ENCODE measurements around the gene CD19.
"Not testable (repeated sequence)": the region's sequence is repeated elsewhere in the genome, so short reads cannot be mapped to it uniquely, and the experiment has no call there.

Gene CD19

GRCh38 chr16:28931801-28932225 lies at the start of gene CD19:
Gene CD19 (plus strand): TSS chr16:28931971. CDS start chr16:28932001, 30 bp downstream.
- no peak for DNase-seq (ENCODE audit: low read depth)

GRCh38 chr16:28882551-28883160 lies 49.1 kb upstream of the CD19 start:
- DNase-seq (ENCODE audit: low read depth), result no peak

GRCh38 chr16:28883221-28883996 lies 48.4 kb upstream of the CD19 start:
- DNase-seq (ENCODE audit: low read depth), result no peak

- DNase-seq (ENCODE audit: low read depth), result no peak
Observed at GRCh38 chr16:28884045-28884444, 47.7 kb upstream of the CD19 start.

GRCh38 chr16:28886945-28887344 lies 44.8 kb upstream of the CD19 start:
- DNase-seq (ENCODE audit: low read depth), result no peak

GRCh38 chr16:28890355-28890754 lies 41.4 kb upstream of the CD19 start:
- not testable (repeated sequence) for DNase-seq (ENCODE audit: low read depth)

- no peak for DNase-seq (ENCODE audit: low read depth)
Observed at GRCh38 chr16:28891964-28892890, 39.5 kb upstream of the CD19 start.

GRCh38 chr16:28893291-28893690 lies 38.5 kb upstream of the CD19 start:
- no peak for DNase-seq (ENCODE audit: low read depth)

- no peak for DNase-seq (ENCODE audit: low read depth)
Observed at GRCh38 chr16:28895609-28896008, 36.2 kb upstream of the CD19 start.

GRCh38 chr16:28897826-28898225 lies 33.9 kb upstream of the CD19 start:
- no peak for DNase-seq (ENCODE audit: low read depth)

- no peak for DNase-seq (ENCODE audit: low read depth)
Observed at GRCh38 chr16:28898266-28898665, 33.5 kb upstream of the CD19 start.

- no peak for DNase-seq (ENCODE audit: low read depth)
Observed at GRCh38 chr16:28898942-28899341, 32.8 kb upstream of the CD19 start.

- DNase-seq (ENCODE audit: low read depth), result no peak
Observed at GRCh38 chr16:28899882-28900590, 31.7 kb upstream of the CD19 start.

- no peak for DNase-seq (ENCODE audit: low read depth)
Observed at GRCh38 chr16:28900601-28901000, 31.2 kb upstream of the CD19 start.

- no peak for DNase-seq (ENCODE audit: low read depth)
Observed at GRCh38 chr16:28901862-28902261, 29.9 kb upstream of the CD19 start.

- no peak for DNase-seq (ENCODE audit: low read depth)
Observed at GRCh38 chr16:28902909-28903308, 28.9 kb upstream of the CD19 start.

GRCh38 chr16:28903344-28904042 lies 28.3 kb upstream of the CD19 start:
- DNase-seq (ENCODE audit: low read depth), result no peak

GRCh38 chr16:28904363-28904762 lies 27.4 kb upstream of the CD19 start:
- DNase-seq (ENCODE audit: low read depth), result no peak

GRCh38 chr16:28904828-28905227 lies 26.9 kb upstream of the CD19 start:
- no peak for DNase-seq (ENCODE audit: low read depth)

- DNase-seq (ENCODE audit: low read depth), result no peak
Observed at GRCh38 chr16:28905229-28905754, 26.5 kb upstream of the CD19 start.

GRCh38 chr16:28905800-28906372 lies 25.9 kb upstream of the CD19 start:
- no peak for DNase-seq (ENCODE audit: low read depth)

Data from GM04504 (cell line).